Colonic mucosa (tissue), 4 donors: Measurements from ENCODE around the gene EXOC4. TPM values are rescaled to one million over a fixed set of nuclear protein-coding genes. Genes with fewer than 3 reads are reported as not detected.

Experiments used
- DNase-seq: peaks from one replicate; pipeline ENCODE4 v3.0.0-alpha.2; 2020
- H3K27ac ChIP-seq: fragments of 200-600 bp; one replicate; pipeline ENCODE4 v1.8.0; 2021
- H3K27me3 ChIP-seq: fragments of 200-600 bp; one replicate; pipeline ENCODE4 v1.8.0; 2021
- H3K36me3 ChIP-seq: fragments of 200-600 bp; one replicate; pipeline ENCODE4 v1.8.0; 2021
- H3K4me1 ChIP-seq: fragments of 200-600 bp; one replicate; pipeline ENCODE4 v1.8.0; 2021; ENCODE audit warnings: mild to moderate bottlenecking
- H3K4me3 ChIP-seq: fragments of 200-600 bp; one replicate; pipeline ENCODE4 v1.8.0; 2021
- H3K9ac ChIP-seq, 2 donors: one replicate each; pipeline ENCODE4 v1.7.0; 2013; ENCODE audit warnings: control low read depth in 2 of 2, low read depth in 2 of 2, low read length in 2 of 2
- H3K9me3 ChIP-seq: fragments of 200-600 bp; one replicate; pipeline ENCODE4 v1.8.0; 2021
- CTCF ChIP-seq: fragments of 200-600 bp; IDR thresholded peaks from one replicate; pipeline ENCODE4 v1.8.0; 2022; ENCODE audit warnings: antibody characterized with exemption, mild to moderate bottlenecking
- intact Hi-C: fragments of 100-400 bp; cut with DNase I; formaldehyde crosslinking; loops from one replicate; pipeline ENCODE4 v1.14.1; 2022
- total RNA-seq, 2 donors: library from RNA; stranded (reverse); fragmentation: NEBNext Ultra II Directional in 1 of 2; extraction: Animal tissue kit (Norgen Biotek cat#: 25700) in 1 of 2; gene quantifications; one replicate each; pipeline ENCODE4 v1.2.1, GENCODE V29; 2021
- donor health status: healthy.
- donor health status: DM: no; HTN: no; CAD: no.
- donor health status: DM: no; HTN: no; CAD: no.

Gene EXOC4
- total RNA-seq, 2 donors from 2014 or later = 61.1 to 73.3 TPM

GRCh38 chr7:133619491-133619890 is 366.6 kb downstream of the EXOC4 start:
- no peaks in the 10 kb centered on the region for H3K4me1 ChIP-seq
- no peak overlapping the region for H3K4me3 ChIP-seq
- H3K36me3 ChIP-seq = no peaks in the 10 kb centered on the region
- H3K9ac ChIP-seq = no peak overlapping the region
- TF ChIP-seq CTCF = no peak
- no peak overlapping the region for H3K27ac ChIP-seq
- H3K9me3 ChIP-seq = no peaks in the 10 kb centered on the region
- DNase-seq = no peak
- H3K27me3 ChIP-seq = no peaks in the 10 kb centered on the region
- intact Hi-C loops = no loop called here

- no peaks in the 10 kb centered on the region for H3K4me1 ChIP-seq
- H3K4me3 ChIP-seq = no peak overlapping the region
- intact Hi-C loops = no loop called here
- DNase-seq = no peak
- TF ChIP-seq CTCF = no peak
- no peak overlapping the region for H3K27ac ChIP-seq
- H3K27me3 ChIP-seq = no peaks in the 10 kb centered on the region
- H3K9me3 ChIP-seq = no peaks in the 10 kb centered on the region
- H3K9ac ChIP-seq = no peak overlapping the region
- H3K36me3 ChIP-seq = no peaks in the 10 kb centered on the region
Measured at GRCh38 chr7:133623721-133624120, 370.8 kb downstream of the EXOC4 start.

- no peak overlapping the region for H3K4me3 ChIP-seq
- H3K4me1 ChIP-seq = no peaks in the 10 kb centered on the region
- H3K27me3 ChIP-seq = no peaks in the 10 kb centered on the region
- TF ChIP-seq CTCF = no peak
- H3K9ac ChIP-seq = no peak overlapping the region
- no peak for DNase-seq
- no peaks in the 10 kb centered on the region for H3K36me3 ChIP-seq
- intact Hi-C loops = no loop called here
- no peak overlapping the region for H3K27ac ChIP-seq
- H3K9me3 ChIP-seq = no peaks in the 10 kb centered on the region
Measured at GRCh38 chr7:133625046-133625445, 372.2 kb downstream of the EXOC4 start.

GRCh38 chr7:133629701-133630100 is 376.8 kb downstream of the EXOC4 start:
- no peak overlapping the region for H3K9ac ChIP-seq
- H3K9me3 ChIP-seq = no peaks in the 10 kb centered on the region
- TF ChIP-seq CTCF = no peak
- intact Hi-C loops = no loop called here
- H3K36me3 ChIP-seq = no peaks in the 10 kb centered on the region
- no peak overlapping the region for H3K27ac ChIP-seq
- no peaks in the 10 kb centered on the region for H3K4me1 ChIP-seq
- H3K4me3 ChIP-seq = no peak overlapping the region
- no peaks in the 10 kb centered on the region for H3K27me3 ChIP-seq
- DNase-seq = no peak

GRCh38 chr7:133633055-133633454 is 380.2 kb downstream of the EXOC4 start:
- Histone ChIP-seq H3K9me3 (no peaks in the 10 kb centered on the region), H3K27me3 (no peaks in the 10 kb centered on the region), H3K27ac (no peak overlapping the region), H3K9ac (no peak overlapping the region), H3K36me3 (no peaks in the 10 kb centered on the region), H3K4me1 (no peaks in the 10 kb centered on the region), H3K4me3 (no peak overlapping the region)
- no peak for TF ChIP-seq CTCF
- no peak for DNase-seq
- intact Hi-C loops = no loop called here

GRCh38 chr7:133635541-133635940 is 382.7 kb downstream of the EXOC4 start:
- no peak overlapping the region for H3K4me3 ChIP-seq
- intact Hi-C loops = no loop called here
- no peak overlapping the region for H3K9ac ChIP-seq
- H3K9me3 ChIP-seq = no peaks in the 10 kb centered on the region
- H3K4me1 ChIP-seq = no peaks in the 10 kb centered on the region
- DNase-seq = no peak
- H3K27ac ChIP-seq = no peak overlapping the region
- TF ChIP-seq CTCF = no peak
- no peaks in the 10 kb centered on the region for H3K36me3 ChIP-seq
- H3K27me3 ChIP-seq = no peaks in the 10 kb centered on the region
